ENCODE measurements around the gene PAK4.

Gene PAK4

DNA sequence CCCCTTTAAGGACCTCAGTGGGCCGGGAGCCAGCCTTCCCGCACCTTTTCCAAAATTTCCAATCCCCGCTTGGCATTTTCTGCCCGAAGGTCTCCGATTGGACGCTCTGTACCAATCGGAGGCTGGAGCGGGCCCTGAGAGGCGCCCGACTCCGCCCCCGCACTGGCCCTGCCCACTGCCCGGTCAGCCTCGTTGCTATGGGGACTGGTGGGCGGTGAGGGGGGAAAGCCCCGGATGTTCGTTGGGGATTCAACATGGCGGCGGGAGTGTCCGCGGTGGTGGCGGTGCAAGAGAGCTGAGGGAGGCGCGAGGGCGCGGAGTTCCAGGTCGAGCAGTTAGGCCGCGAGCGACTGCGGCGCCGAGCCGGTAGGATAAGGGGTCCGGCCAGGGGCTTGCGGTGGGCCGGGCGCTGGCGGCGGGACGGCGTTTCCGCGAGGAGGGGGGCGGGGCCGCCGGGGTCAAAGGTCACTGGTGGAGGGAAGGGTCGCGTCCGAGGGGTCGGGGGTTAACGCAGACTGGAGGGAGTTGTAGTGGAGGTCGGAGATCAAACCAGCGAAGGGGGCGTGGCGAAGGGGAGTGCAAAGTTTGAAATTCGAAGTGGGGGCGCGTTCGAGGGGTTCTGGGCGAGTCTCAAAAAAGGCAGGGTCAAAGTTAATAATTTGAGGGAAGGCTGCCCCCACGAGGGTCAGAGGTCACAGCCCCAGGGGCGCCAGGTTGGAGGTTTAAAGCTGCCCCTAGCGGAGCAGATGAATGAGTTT lies at the start of gene PAK4:
Gene PAK4 (plus strand): TSS at position 233 of the 758 bp plus-strand sequence. CDS start 43,768 bp downstream, outside the sequence.
- no peaks in the 10 kb centered on the region for H3K27me3 ChIP-seq (ENCODE audit: low read depth, low read length)
- peaks cover 0 to 33% of the 10 kb centered on the region in 2 donors for H3K4me1 ChIP-seq (ENCODE audit: control insufficient read depth in 1 of 2, insufficient read depth in 2 of 2, low read length in 2 of 2)
- no peaks in the 10 kb centered on the region for H3K36me3 ChIP-seq (ENCODE audit: control insufficient read depth in 1 of 2, insufficient read depth in 2 of 2, low read length in 2 of 2)

DNA sequence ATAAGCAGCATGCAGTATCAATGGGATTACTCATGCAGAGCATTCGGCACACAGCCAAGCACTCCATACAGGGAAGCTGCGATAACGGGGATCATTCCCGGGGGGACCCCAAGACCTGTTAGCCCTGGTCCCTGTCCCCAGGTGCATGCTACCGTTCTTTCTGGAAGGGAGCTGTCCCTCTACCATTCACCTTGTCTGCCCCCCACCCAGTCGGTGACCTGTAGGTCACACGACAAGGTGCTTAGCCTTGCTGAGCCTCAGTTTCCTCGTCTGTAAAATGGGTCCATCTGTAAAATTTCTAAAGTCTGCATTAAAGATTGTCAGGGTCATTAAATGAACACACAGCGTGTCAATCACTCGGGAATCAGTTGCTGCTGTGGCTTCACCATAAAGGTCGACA lies 48.3 kb upstream of the PAK4 start:
- Histone ChIP-seq H3K27me3 (ENCODE audit: low read depth, low read length) (peaks cover 7% of the 10 kb centered on the region), H3K4me1 (ENCODE audit: control insufficient read depth in 1 of 2, insufficient read depth in 2 of 2, low read length in 2 of 2) (no peaks in the 10 kb centered on the region), H3K9me3 (ENCODE audit: control insufficient read depth in 1 of 2, low read length in 2 of 2) (no peaks in the 10 kb centered on the region), H3K4me3 (ENCODE audit: low read depth in 1 of 2, low read length in 2 of 2) (no peak overlapping the region), H3K27ac (ENCODE audit: low read length) (no peak overlapping the region), H3K36me3 (ENCODE audit: control insufficient read depth in 1 of 2, insufficient read depth in 2 of 2, low read length in 2 of 2) (no peaks in the 10 kb centered on the region)

More for the DNA sequence above, at the start of gene PAK4:
- Histone ChIP-seq H3K27ac (ENCODE audit: low read length) (peak within 1 kb of the TSS; percentile 56), H3K4me3 (ENCODE audit: low read depth in 1 of 2, low read length in 2 of 2) (peak within 1 kb of the TSS; percentile 78 to 97), H3K9me3 (ENCODE audit: control insufficient read depth in 1 of 2, low read length in 2 of 2) (no peaks in the 10 kb centered on the region)

DNA sequence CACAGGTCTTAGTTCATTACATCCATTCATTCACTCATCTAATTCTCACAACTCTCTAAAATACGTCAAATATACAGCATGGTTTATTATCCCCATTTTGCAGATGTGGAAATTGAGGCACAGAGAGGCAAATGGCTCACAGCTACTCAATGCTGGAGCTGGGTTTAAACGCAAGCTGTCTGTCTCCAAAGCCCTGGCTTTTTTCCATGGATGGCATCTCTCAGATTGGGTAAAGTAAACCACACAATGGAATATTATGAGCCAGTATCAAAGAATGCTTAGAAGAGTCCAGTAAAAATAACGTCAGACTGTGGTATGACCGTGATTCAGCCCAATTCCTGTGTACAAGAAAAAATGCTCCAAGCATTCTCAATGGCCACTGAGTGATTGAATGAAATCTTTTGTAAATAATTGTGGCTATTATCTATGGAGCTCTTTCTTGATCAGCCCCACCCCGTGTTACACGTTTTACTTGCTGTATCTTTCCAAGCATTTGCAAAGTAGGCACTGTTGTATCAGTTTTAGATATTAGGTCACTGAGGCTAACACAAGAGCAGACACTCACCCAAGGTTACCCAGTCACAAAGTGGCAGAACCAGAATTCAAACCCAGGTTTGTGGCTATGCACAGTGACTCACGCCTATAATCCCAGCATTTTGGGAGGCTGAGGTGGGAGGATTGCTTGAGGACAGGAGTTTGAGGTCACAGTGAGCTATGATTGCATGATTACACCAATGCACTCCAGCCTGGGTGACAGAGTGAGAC lies 47.0 kb upstream of the PAK4 start:
- Histone ChIP-seq H3K27me3 (ENCODE audit: low read depth, low read length) (peaks cover 18% of the 10 kb centered on the region), H3K9me3 (ENCODE audit: control insufficient read depth in 1 of 2, low read length in 2 of 2) (no peaks in the 10 kb centered on the region), H3K36me3 (ENCODE audit: control insufficient read depth in 1 of 2, insufficient read depth in 2 of 2, low read length in 2 of 2) (no peaks in the 10 kb centered on the region), H3K27ac (ENCODE audit: low read length) (no peak overlapping the region), H3K4me1 (ENCODE audit: control insufficient read depth in 1 of 2, insufficient read depth in 2 of 2, low read length in 2 of 2) (peaks cover 2 to 6% of the 10 kb centered on the region in 2 donors), H3K4me3 (ENCODE audit: low read depth in 1 of 2, low read length in 2 of 2) (no peak overlapping the region)

DNA sequence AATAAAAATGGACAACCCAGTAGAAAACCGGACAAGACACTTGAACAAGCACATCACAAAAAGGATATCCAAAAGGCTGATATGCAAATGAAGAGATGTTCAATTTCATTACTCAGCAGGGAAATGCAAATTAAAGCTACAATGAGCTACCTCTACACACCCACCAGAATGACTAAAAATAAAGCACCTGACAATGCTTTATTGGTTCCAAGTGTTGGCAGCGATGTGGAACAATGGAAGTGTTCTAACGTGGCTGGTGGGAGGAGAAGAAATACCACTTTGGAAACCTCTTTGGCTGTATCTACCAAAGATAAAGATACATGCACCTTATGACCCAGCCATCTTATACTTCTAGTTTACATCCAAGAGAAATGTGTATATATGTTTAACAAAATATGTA lies 45.2 kb upstream of the PAK4 start:
- Histone ChIP-seq H3K27ac (ENCODE audit: low read length) (no peak overlapping the region), H3K27me3 (ENCODE audit: low read depth, low read length) (peaks cover 30% of the 10 kb centered on the region), H3K36me3 (ENCODE audit: control insufficient read depth in 1 of 2, insufficient read depth in 2 of 2, low read length in 2 of 2) (no peaks in the 10 kb centered on the region), H3K9me3 (ENCODE audit: control insufficient read depth in 1 of 2, low read length in 2 of 2) (no peaks in the 10 kb centered on the region), H3K4me3 (ENCODE audit: low read depth in 1 of 2, low read length in 2 of 2) (no peak overlapping the region), H3K4me1 (ENCODE audit: control insufficient read depth in 1 of 2, insufficient read depth in 2 of 2, low read length in 2 of 2) (peaks cover 3 to 9% of the 10 kb centered on the region in 2 donors)

DNA sequence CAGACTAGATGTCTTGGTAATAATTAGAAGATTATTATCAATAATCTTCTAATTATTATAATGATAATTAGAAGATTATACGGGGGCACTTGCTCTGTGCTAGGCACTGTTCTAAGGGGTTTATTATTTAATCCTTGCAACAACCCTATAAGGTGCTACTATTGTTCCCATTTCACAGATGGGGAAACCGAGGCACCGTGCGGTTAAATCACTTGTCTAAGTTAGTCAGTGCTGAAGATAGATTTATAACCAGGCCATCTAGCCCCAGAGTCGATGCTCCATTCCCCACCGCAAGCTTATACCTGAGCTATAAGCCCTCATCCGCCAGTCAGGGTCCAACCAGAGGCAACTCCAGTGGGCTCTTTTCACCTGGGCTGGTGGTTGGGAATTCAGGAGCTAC lies 43.4 kb upstream of the PAK4 start:
- H3K27me3 ChIP-seq (ENCODE audit: low read depth, low read length), result peaks cover 31% of the 10 kb centered on the region
- H3K27ac ChIP-seq (ENCODE audit: low read length), result no peak overlapping the region
- no peak overlapping the region for H3K4me3 ChIP-seq (ENCODE audit: low read depth in 1 of 2, low read length in 2 of 2)
- no peaks in the 10 kb centered on the region for H3K36me3 ChIP-seq (ENCODE audit: control insufficient read depth in 1 of 2, insufficient read depth in 2 of 2, low read length in 2 of 2)
- no peaks in the 10 kb centered on the region for H3K9me3 ChIP-seq (ENCODE audit: control insufficient read depth in 1 of 2, low read length in 2 of 2)
- H3K4me1 ChIP-seq (ENCODE audit: control insufficient read depth in 1 of 2, insufficient read depth in 2 of 2, low read length in 2 of 2), result peaks cover 3 to 9% of the 10 kb centered on the region in 2 donors

DNA sequence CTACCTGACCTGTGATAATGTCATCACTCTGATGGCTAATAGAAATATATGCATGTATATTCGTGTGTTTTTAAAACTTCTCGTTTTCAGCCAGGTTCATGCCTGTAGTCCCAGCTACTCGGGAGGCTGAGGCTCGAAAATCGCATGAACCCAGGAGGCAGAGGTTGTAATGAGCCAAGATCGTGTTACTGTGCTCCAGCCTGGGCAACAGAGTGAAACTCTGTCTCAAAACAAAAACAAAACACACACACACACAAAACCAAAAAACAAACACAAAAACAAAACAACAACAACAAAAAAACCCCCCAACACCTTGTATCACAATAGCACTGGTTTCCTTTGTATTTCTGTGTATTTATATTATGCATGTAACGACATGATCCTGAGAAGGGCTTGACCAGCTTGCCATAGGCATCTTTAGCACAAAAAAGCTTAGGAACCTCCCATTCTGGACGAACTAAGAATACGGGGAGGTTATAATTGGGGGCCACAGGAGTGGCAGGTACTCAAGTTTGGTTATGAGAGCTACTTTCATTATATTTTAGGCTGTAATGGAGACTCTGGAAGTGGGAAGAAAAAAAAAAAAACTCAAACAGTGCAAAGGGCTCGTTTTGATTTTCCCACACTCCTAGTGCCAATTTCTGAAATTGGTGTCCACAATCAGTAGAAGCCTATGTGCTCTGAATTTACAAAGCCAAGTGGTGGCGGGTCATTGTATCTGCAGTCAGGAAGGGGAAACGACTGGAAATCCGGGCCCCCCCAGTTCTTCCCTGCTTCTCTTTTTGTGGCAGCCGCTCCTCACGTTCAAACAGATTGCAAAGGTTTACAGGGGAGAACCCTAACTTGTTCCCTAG lies 42.6 kb upstream of the PAK4 start:
- Histone ChIP-seq H3K27ac (ENCODE audit: low read length) (no peak overlapping the region), H3K4me3 (ENCODE audit: low read depth in 1 of 2, low read length in 2 of 2) (no peak overlapping the region), H3K27me3 (ENCODE audit: low read depth, low read length) (peaks cover 31% of the 10 kb centered on the region), H3K4me1 (ENCODE audit: control insufficient read depth in 1 of 2, insufficient read depth in 2 of 2, low read length in 2 of 2) (peaks cover 3 to 9% of the 10 kb centered on the region in 2 donors), H3K36me3 (ENCODE audit: control insufficient read depth in 1 of 2, insufficient read depth in 2 of 2, low read length in 2 of 2) (no peaks in the 10 kb centered on the region), H3K9me3 (ENCODE audit: control insufficient read depth in 1 of 2, low read length in 2 of 2) (no peaks in the 10 kb centered on the region)

DNA sequence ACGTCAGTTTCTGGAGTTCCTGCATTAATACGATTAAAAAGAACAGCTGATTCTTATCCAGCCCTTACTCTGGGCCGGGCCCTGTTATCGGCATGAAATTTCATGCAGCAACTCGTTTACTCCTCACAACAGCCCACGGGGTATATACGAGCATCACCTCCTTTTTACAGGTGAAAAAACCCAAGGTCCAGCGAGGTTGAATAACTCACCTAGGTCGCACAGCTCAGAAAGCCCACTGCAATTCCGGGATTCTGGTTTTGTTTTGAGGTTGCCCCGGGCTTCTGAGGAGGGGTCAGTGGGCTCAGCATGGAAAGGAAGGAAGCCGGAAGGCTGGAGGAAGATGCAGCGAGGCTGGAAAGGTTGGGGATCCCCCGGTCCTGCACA lies 42.0 kb upstream of the PAK4 start:
- H3K27me3 ChIP-seq (ENCODE audit: low read depth, low read length), result peaks cover 31% of the 10 kb centered on the region

DNA sequence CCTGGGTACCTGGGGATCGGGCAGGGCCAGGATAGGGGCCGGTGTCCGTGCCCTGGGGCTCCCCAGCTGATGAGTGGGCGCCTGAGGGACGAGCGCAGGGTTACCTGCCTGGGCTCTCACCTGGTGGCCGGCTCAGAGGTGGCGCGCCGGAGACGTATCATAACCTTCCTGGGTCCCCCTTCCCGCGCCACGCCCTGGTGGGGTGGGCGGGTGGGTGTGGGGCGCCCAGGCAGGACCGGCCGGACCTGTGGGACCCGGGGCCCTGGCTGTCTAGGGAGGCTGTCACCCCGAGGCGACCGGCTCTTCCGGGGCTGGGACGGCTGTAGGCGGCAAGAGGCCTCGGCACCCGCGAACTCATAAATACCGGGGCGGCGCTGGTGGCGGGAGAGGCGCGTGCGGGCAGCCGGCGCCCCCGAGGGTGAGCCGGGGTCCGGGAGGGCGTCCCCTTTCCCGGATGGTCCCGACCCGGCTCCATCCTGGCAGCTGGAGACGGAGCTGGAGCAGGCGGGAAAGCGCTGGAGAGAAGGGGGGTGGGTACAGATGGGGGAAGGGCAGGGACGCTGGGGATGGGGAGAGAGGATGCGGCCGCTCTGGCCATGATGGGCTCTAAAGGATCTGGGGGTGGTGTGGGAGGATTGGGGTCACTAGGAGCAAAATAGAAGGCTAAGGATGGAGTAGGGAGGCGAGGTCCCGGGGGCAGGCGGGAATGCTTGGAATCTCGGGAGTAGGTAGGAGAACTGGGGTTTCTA lies 41.4 kb upstream of the PAK4 start, which contains the start of gene ACP7:
Gene ACP7 (plus strand): TSS at position 386 of the 749 bp plus-strand sequence. CDS start 902 bp downstream, outside the sequence.
- H3K4me1 ChIP-seq (ENCODE audit: control insufficient read depth in 1 of 2, insufficient read depth in 2 of 2, low read length in 2 of 2), result peaks cover 3 to 9% of the 10 kb centered on the region in 2 donors
- no peak within 1 kb of the TSS for H3K27ac ChIP-seq (ENCODE audit: low read length)
- no peaks in the 10 kb centered on the region for H3K9me3 ChIP-seq (ENCODE audit: control insufficient read depth in 1 of 2, low read length in 2 of 2)
- peak within 1 kb of the TSS in 1 of 2 donors; percentile 16 for H3K4me3 ChIP-seq (ENCODE audit: low read depth in 1 of 2, low read length in 2 of 2)
- peaks cover 31% of the 10 kb centered on the region for H3K27me3 ChIP-seq (ENCODE audit: low read depth, low read length)
- no peaks in the 10 kb centered on the region for H3K36me3 ChIP-seq (ENCODE audit: control insufficient read depth in 1 of 2, insufficient read depth in 2 of 2, low read length in 2 of 2)

More for the DNA sequence above, 42.0 kb upstream of the PAK4 start:
- H3K36me3 ChIP-seq (ENCODE audit: control insufficient read depth in 1 of 2, insufficient read depth in 2 of 2, low read length in 2 of 2), result no peaks in the 10 kb centered on the region
- H3K4me1 ChIP-seq (ENCODE audit: control insufficient read depth in 1 of 2, insufficient read depth in 2 of 2, low read length in 2 of 2), result peaks cover 3 to 9% of the 10 kb centered on the region in 2 donors
- H3K4me3 ChIP-seq (ENCODE audit: low read depth in 1 of 2, low read length in 2 of 2), result peak overlapping the region in 1 of 2 donors; percentile 16
- H3K9me3 ChIP-seq (ENCODE audit: control insufficient read depth in 1 of 2, low read length in 2 of 2), result no peaks in the 10 kb centered on the region
- H3K27ac ChIP-seq (ENCODE audit: low read length), result no peak overlapping the region

DNA sequence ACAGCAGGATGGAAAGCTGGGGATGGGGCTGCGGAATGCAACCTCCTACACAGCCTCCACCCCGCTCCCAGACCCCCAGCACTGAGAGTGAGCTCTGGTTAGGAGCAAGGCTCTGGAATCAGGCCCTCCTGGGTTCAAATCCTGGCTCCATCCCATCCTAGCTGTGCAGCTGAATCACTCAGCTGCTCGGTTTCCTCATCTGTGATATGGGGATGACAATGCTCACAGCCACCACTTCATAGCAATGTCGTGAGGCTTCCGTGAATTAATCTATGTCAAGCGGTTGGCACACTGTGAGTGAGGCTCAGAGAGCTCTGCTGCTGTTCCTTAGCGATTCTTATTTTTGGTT lies 40.9 kb upstream of the PAK4 start:
- H3K36me3 ChIP-seq (ENCODE audit: control insufficient read depth in 1 of 2, insufficient read depth in 2 of 2, low read length in 2 of 2), result no peaks in the 10 kb centered on the region
- no peak overlapping the region for H3K4me3 ChIP-seq (ENCODE audit: low read depth in 1 of 2, low read length in 2 of 2)
- no peak overlapping the region for H3K27ac ChIP-seq (ENCODE audit: low read length)
- H3K27me3 ChIP-seq (ENCODE audit: low read depth, low read length), result peaks cover 31% of the 10 kb centered on the region
- no peaks in the 10 kb centered on the region for H3K9me3 ChIP-seq (ENCODE audit: control insufficient read depth in 1 of 2, low read length in 2 of 2)
- H3K4me1 ChIP-seq (ENCODE audit: control insufficient read depth in 1 of 2, insufficient read depth in 2 of 2, low read length in 2 of 2), result peaks cover 3 to 9% of the 10 kb centered on the region in 2 donors

DNA sequence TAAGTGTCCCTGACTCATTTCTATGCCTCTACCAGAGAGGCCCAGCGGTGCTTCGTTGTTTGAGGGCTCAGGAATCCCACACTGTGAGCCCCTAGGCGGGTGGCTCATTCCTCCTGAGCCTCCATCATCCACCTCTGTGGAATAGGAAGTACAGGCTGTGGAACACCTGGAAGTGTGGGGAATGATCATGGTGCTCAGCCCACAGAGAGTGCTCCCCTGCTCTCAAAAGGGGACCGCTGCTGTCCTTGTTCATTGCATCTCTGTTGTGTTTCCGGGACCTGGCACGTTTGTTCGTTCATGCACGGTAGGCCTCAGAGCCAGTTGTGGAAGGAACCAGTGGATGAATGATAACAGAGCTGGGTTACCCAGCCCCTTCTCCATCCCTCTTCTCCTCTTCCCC lies 40.2 kb upstream of the PAK4 start:
- Histone ChIP-seq H3K9me3 (ENCODE audit: control insufficient read depth in 1 of 2, low read length in 2 of 2) (no peaks in the 10 kb centered on the region), H3K27ac (ENCODE audit: low read length) (no peak overlapping the region), H3K27me3 (ENCODE audit: low read depth, low read length) (peaks cover 31% of the 10 kb centered on the region), H3K4me1 (ENCODE audit: control insufficient read depth in 1 of 2, insufficient read depth in 2 of 2, low read length in 2 of 2) (peaks cover 3 to 9% of the 10 kb centered on the region in 2 donors), H3K36me3 (ENCODE audit: control insufficient read depth in 1 of 2, insufficient read depth in 2 of 2, low read length in 2 of 2) (no peaks in the 10 kb centered on the region), H3K4me3 (ENCODE audit: low read depth in 1 of 2, low read length in 2 of 2) (no peak overlapping the region)
